Right lobe of liver (tissue), 4 donors: ENCODE data around the gene CCDC196.

Experiments used
- POLR2A ChIP-seq: fragments of 450-650 bp; IDR thresholded peaks from one replicate; pipeline ENCODE4 v1.6.1; 2017; ENCODE audit warnings: antibody characterized with exemption, mild to moderate bottlenecking
- TF ChIP-seq, protein P1 (sequence below), 4 donors: fragments of 200-600 bp in 3 of 4; fragments of 450-650 bp in 1 of 4; IDR thresholded peaks; one replicate each; pipeline versions ENCODE4 v1.5.1 to v1.8.0; 2016 to 2022; ENCODE audit warnings: antibody characterized with exemption in 4 of 4, mild to moderate bottlenecking in 2 of 4
- donor health status: DM: no; HTN: no; CAD: no.
- donor health status: DM: no; HTN: no; CAD: no.
- donor health status: DM: no; HTN: yes; CAD: no.

GRCh38 chr14:66473223-66473622 is 12.9 kb upstream of the CCDC196 start:
- no peak for TF ChIP-seq POLR2A
- TF ChIP-seq, protein P1, sequence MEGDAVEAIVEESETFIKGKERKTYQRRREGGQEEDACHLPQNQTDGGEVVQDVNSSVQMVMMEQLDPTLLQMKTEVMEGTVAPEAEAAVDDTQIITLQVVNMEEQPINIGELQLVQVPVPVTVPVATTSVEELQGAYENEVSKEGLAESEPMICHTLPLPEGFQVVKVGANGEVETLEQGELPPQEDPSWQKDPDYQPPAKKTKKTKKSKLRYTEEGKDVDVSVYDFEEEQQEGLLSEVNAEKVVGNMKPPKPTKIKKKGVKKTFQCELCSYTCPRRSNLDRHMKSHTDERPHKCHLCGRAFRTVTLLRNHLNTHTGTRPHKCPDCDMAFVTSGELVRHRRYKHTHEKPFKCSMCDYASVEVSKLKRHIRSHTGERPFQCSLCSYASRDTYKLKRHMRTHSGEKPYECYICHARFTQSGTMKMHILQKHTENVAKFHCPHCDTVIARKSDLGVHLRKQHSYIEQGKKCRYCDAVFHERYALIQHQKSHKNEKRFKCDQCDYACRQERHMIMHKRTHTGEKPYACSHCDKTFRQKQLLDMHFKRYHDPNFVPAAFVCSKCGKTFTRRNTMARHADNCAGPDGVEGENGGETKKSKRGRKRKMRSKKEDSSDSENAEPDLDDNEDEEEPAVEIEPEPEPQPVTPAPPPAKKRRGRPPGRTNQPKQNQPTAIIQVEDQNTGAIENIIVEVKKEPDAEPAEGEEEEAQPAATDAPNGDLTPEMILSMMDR (IDR thresholded peaks at IDR 0.05): no peak
